SH-SY5Y (cell line): ENCODE results near the gene QRICH1.

ENCODE experiments used
- GATA2 ChIP-seq: IDR thresholded peaks from 2 replicates; pipeline ENCODE4 v1.6.1; 2011; ENCODE audit warnings: mild to moderate bottlenecking, low read depth, low read length
- GATA3 ChIP-seq: IDR thresholded peaks from 2 replicates; pipeline ENCODE4 v1.6.1; 2011; ENCODE audit warnings: low read depth, mild to moderate bottlenecking, low read length, moderate library complexity

- TF ChIP-seq GATA3 (no peak), GATA2 (no peak)
Observed at GRCh38 chr3:49104427-49105291, 10.8 kb upstream of the QRICH1 start, which contains the start of gene QARS1.
